ENCODE data around the gene EVI2B. TPM values are rescaled to one million over a fixed set of nuclear protein-coding genes. Genes with fewer than 3 reads are reported as not detected.

The EVI2B gene
- total RNA-seq, 1 experiment from 2014 or later = 0.11 TPM

- no peak for DNase-seq
- Histone ChIP-seq H3K9me3 (ENCODE audit: low read length) (no peaks in the 10 kb centered on the region), H3K36me3 (ENCODE audit: low read depth, low read length) (0 out of 2 replicates have a peak, but pooled peaks cover 6% of the 10 kb centered on the region), H4K20me1 (ENCODE audit: low read length) (no peaks in the 10 kb centered on the region), H3F3A (ENCODE audit: low read length, unreplicated experiment) (peaks cover 4% of the 10 kb centered on the region), H3K4me2 (ENCODE audit: low read length) (no peak overlapping the region), H3K4me1 (ENCODE audit: insufficient read depth, low read length) (peaks cover 22% of the 10 kb centered on the region), H2AFZ (ENCODE audit: low read length) (no peak overlapping the region), H3K4me3 (ENCODE audit: low read length) (no peak overlapping the region), H3K79me2 (ENCODE audit: low read length) (no peaks in the 10 kb centered on the region), H3K27ac (ENCODE audit: low read length) (no peak overlapping the region), H3K9me2 (replicated peaks; ENCODE audit: low read length) (no peaks in the 10 kb centered on the region), H3K9ac (ENCODE audit: low read length) (no peak overlapping the region), H3K27me3 (ENCODE audit: low read length) (no peaks in the 10 kb centered on the region)
- CTCF ChIA-PET = no interaction called here
- no TSS peak for BruUV-seq (replicated peaks)
- no peak for ATAC-seq
- POLR2A ChIA-PET (ENCODE audit: unreplicated experiment) = no interaction called here
- intact Hi-C loops (cut with micrococcal nuclease) = no loop called here
- TF ChIP-seq CTCF (conservative IDR thresholded peaks at IDR 0.05; ENCODE audit: low read depth, low read length) (no peak), EZH2phosphoT487 (IDR thresholded peaks at IDR 0.05; ENCODE audit: borderline replicate concordance, low read length) (no peak), EZH2 (IDR thresholded peaks at IDR 0.05; ENCODE audit: low read length, unreplicated experiment) (no peak)
These were observed 40.3 kb downstream of the EVI2B start for GRCh38 chr17:31273516-31273915.

GRCh38 chr17:31272803-31273202, 41.1 kb downstream of the EVI2B start:
- CTCF ChIA-PET = no interaction called here
- H3K36me3 ChIP-seq (ENCODE audit: low read depth, low read length) = 0 out of 2 replicates have a peak, but pooled peaks cover 6% of the 10 kb centered on the region

More at GRCh38 chr17:31272803-31273202, 41.1 kb downstream of the EVI2B start:
- Histone ChIP-seq H3K4me1 (ENCODE audit: insufficient read depth, low read length) (peaks cover 29% of the 10 kb centered on the region), H3K27ac (ENCODE audit: low read length) (no peak overlapping the region), H3K9me2 (replicated peaks; ENCODE audit: low read length) (no peaks in the 10 kb centered on the region), H2AFZ (ENCODE audit: low read length) (no peak overlapping the region), H3F3A (ENCODE audit: low read length, unreplicated experiment) (peaks cover 4% of the 10 kb centered on the region), H3K4me3 (ENCODE audit: low read length) (no peak overlapping the region), H3K27me3 (ENCODE audit: low read length) (no peaks in the 10 kb centered on the region), H3K4me2 (ENCODE audit: low read length) (no peak overlapping the region), H3K9me3 (ENCODE audit: low read length) (no peaks in the 10 kb centered on the region), H3K79me2 (ENCODE audit: low read length) (no peaks in the 10 kb centered on the region), H3K9ac (ENCODE audit: low read length) (no peak overlapping the region), H4K20me1 (ENCODE audit: low read length) (no peaks in the 10 kb centered on the region)
- POLR2A ChIA-PET (ENCODE audit: unreplicated experiment) = no interaction called here
- no peak for TF ChIP-seq EZH2phosphoT487 (IDR thresholded peaks at IDR 0.05; ENCODE audit: borderline replicate concordance, low read length)
- no peak for TF ChIP-seq EZH2 (IDR thresholded peaks at IDR 0.05; ENCODE audit: low read length, unreplicated experiment)
- TF ChIP-seq CTCF (conservative IDR thresholded peaks at IDR 0.05; ENCODE audit: low read depth, low read length) = no peak
- intact Hi-C loops (cut with micrococcal nuclease) = no loop called here
- BruUV-seq (replicated peaks) = no TSS peak
- ATAC-seq = no peak
- no peak for DNase-seq

Measured in PC-3 (cell line).